ENCODE measurements around the gene APCS. TPM values are rescaled to one million over a fixed set of nuclear protein-coding genes. Genes with fewer than 3 reads are reported as not detected.

Gene APCS
- total RNA-seq, 2 donors from 2014 or later: not detected

DNA sequence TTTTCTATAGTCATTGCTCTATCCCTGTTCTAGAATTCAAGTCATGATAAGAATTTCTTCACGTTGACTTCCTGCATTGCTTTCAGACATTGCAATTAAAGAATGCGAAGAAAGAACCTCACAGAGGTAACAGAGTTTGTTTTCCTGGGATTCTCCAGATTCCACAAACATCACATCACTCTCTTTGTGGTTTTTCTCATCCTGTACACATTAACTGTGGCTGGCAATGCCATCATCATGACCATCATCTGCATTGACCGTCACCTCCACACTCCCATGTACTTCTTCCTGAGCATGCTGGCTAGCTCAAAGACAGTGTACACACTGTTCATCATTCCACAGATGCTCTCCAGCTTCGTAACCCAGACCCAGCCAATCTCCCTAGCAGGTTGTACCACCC is 10.6 kb downstream of the APCS start:
- Mint-ChIP-seq H3K27me3 (peaks cover 29 to 70% of the 10 kb centered on the region in 2 donors), H3K4me1 (ENCODE audit: low read depth in 2 of 2) (no peaks in the 10 kb centered on the region), H3K9me3 (no peaks in the 10 kb centered on the region), H3K27ac (no peak overlapping the region), H3K36me3 (no peaks in the 10 kb centered on the region), H3K4me3 (no peak overlapping the region)
- ATAC-seq (no peak), DNase-seq (ENCODE audit: low spot score) (no peak)

DNA sequence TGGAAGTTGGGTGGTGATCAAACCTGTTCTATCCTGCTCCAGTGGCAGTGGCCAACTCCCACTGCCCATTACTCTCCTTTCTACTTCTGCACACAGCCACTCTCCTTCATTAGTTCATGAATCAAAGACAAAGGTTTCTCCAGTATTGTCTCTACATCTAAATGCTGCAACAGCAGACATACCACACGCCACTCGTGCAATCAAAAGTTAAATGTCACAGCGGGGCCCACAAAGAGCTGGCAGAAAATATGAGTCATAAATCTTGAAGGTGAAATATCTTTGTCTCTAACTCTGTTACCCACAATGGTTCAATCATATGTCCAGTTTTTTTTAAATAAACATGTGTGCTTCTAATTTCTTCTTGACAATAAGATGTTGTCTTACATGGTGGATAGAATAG is 13.3 kb downstream of the APCS start:
- ATAC-seq (no peak), DNase-seq (ENCODE audit: low spot score) (no peak)
- Mint-ChIP-seq H3K4me1 (ENCODE audit: low read depth in 2 of 2) (no peaks in the 10 kb centered on the region), H3K27ac (no peak overlapping the region), H3K9me3 (no peaks in the 10 kb centered on the region), H3K36me3 (no peaks in the 10 kb centered on the region), H3K27me3 (peaks cover 31 to 57% of the 10 kb centered on the region in 2 donors), H3K4me3 (no peak overlapping the region)

DNA sequence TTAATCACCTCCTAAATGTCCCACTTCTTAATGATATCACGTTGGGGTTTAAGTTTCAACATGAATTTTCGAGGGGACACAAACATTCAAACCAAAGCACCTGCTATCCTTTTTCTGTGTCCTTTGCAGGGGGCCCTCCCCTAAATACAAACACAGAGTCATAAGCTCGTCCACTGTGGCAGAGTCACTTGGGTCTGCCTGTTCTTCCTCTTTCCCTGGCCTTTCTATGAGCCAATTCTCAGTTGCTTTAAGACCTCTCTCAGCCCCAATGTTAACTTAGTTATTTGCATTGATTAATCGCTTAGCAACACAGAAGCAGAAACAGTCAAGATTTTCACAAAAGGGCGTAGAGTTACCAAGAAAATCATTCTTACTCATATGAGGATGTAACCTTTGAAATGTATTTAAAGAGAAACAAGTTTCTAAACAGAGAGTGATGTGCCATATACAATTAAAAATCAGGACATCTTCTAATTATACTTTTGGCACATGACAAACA is 14.9 kb downstream of the APCS start:
- H3K4me1 Mint-ChIP-seq (ENCODE audit: low read depth in 2 of 2): no peaks in the 10 kb centered on the region
- ATAC-seq: no peak
- H3K36me3 Mint-ChIP-seq: no peaks in the 10 kb centered on the region
- H3K27ac Mint-ChIP-seq: no peak overlapping the region
- no peak for DNase-seq (ENCODE audit: low spot score)
- H3K27me3 Mint-ChIP-seq: peaks cover 31 to 51% of the 10 kb centered on the region in 2 donors
- no peaks in the 10 kb centered on the region for H3K9me3 Mint-ChIP-seq
- no peak overlapping the region for H3K4me3 Mint-ChIP-seq

DNA sequence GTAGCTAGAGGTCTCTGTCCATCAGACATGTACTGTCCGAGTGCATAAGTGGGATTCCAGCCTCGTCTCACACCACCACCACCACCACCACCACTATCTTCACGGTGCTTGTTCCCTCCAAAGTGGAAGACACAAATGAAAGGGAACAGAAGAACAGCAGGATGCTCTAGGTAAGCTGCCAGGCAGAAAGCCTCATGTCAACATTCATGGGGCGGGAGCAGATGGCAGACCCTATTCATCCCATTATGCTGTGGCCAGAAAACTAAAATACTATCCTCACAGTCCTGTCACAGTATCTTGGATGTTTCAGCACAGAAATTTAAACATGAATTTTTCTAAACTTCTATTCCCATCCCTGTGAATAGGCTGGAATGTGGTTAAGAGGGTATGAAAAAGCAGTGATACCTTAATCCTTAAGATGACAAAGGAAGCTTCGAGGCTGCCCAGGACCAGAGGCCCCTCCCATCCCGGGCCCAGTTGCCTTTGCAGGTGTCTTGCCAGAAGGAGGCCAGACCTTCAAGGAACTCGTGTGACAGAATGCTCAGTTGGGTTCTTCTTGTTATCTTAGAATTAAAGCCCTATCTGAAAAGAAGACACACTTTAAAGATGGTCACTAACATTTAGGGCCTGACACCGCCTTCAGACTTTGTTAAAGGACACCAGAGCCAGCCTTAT is 24.7 kb downstream of the APCS start:
- Mint-ChIP-seq H3K27ac (no peak overlapping the region), H3K4me1 (ENCODE audit: low read depth in 2 of 2) (no peaks in the 10 kb centered on the region), H3K36me3 (no peaks in the 10 kb centered on the region), H3K9me3 (no peaks in the 10 kb centered on the region), H3K27me3 (peaks cover 17 to 18% of the 10 kb centered on the region in 2 donors), H3K4me3 (no peak overlapping the region)
- DNase-seq (ENCODE audit: low spot score): no peak
- ATAC-seq: no peak

DNA sequence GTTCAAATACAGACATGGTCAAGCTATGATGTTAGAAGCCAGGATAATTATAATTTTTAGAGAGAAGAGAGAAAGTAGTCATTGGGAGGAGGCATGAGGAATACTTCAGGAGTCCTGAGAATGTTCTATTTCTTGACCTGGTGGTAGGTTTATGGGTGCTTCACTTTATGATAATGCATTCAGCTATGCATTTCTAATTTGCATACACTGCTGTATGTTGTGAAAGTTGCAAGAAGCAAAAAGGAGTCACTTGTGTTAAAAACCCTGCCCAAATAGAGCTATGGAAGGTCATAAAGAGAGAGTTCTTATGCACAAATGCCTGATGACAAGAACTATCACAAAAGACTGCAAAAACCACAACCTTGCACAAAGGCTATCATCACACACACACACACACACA is 45.3 kb downstream of the APCS start:
- Mint-ChIP-seq H3K27me3 (peaks cover 32 to 57% of the 10 kb centered on the region in 2 donors), H3K36me3 (no peaks in the 10 kb centered on the region), H3K27ac (no peak overlapping the region), H3K4me3 (no peak overlapping the region), H3K9me3 (no peaks in the 10 kb centered on the region), H3K4me1 (ENCODE audit: low read depth in 2 of 2) (no peaks in the 10 kb centered on the region)
- ATAC-seq (no peak), DNase-seq (ENCODE audit: low spot score) (no peak)

Other genes starting within 250 kb of the APCS start
- gene OR10J4, start 155.6 kb upstream of the APCS start, total RNA-seq: not detected
- gene OR10J1, start 148.1 kb upstream of the APCS start, total RNA-seq: not detected
- gene OR10J5, start 51.8 kb upstream of the APCS start, total RNA-seq: not detected
- gene CRP, start 126.8 kb downstream of the APCS start, total RNA-seq: not detected
- 10 to 100 TPM; 10.7 to 14.4 TPM for gene DUSP23, start 193.1 kb downstream of the APCS start, total RNA-seq
- gene FCRL6, start 214.5 kb downstream of the APCS start, total RNA-seq: under 1 TPM in 1 of 2 donors, not detected in 1; 0.81 TPM
- gene SLAMF8, start 239.0 kb downstream of the APCS start, total RNA-seq: 1 to 10 TPM in 1 of 2 donors, under 1 TPM in 1; 0.29 to 2.1 TPM

All from natural killer cell treated with Interleukin-12 subunit alpha and Interleukin-12 subunit beta and Interleukin-15 and Interleukin-18, amount 100 ng/mL, for 72 hours (primary cell).